GM12872 (cell line): ENCODE data around the gene QRSL1.

Source experiments
- CTCF ChIP-seq: IDR thresholded peaks from 3 replicates; pipeline ENCODE4 v1.5.1; 2011; ENCODE audit warnings: low read depth, mild to moderate bottlenecking, low read length, moderate library complexity; ENCODE audit not compliant: insufficient read depth

The QRSL1 gene

GRCh38 chr6:106702046-106702445 is 72.7 kb downstream of the QRSL1 start:
- TF ChIP-seq CTCF = no peak

- TF ChIP-seq CTCF = no peak
Observed at GRCh38 chr6:106702451-106703110, 73.2 kb downstream of the QRSL1 start.

- no peak for TF ChIP-seq CTCF
Observed at GRCh38 chr6:106704327-106704726, 74.9 kb downstream of the QRSL1 start.

- no peak for TF ChIP-seq CTCF
Observed at GRCh38 chr6:106705156-106705555, 75.8 kb downstream of the QRSL1 start.

- TF ChIP-seq CTCF = no peak
Observed at GRCh38 chr6:106710580-106710979, 81.2 kb downstream of the QRSL1 start.

- no peak for TF ChIP-seq CTCF
Observed at GRCh38 chr6:106714281-106714680, 84.9 kb downstream of the QRSL1 start.

GRCh38 chr6:106715922-106716321 is 86.5 kb downstream of the QRSL1 start:
- no peak for TF ChIP-seq CTCF
